ENCODE results near the gene LUC7L2.

LUC7L2 gene

GRCh38 chr7:139340037-139340807 lies 19.5 kb upstream of the LUC7L2 start:
- peak overlapping the region; percentile 89 for H3K4me3 ChIP-seq (ENCODE audit: low read depth, low read length)
- in situ Hi-C loops (cut with HindIII; ENCODE audit: low sequenced_read_pairs), result no loop called here
- TF ChIP-seq CTCF (IDR thresholded peaks at IDR 0.05; ENCODE audit: low read depth, low read length), result peak; percentile 86
- DNase-seq (ENCODE audit: low read depth, low spot score), result peak; percentile 100

GRCh38 chr7:139340808-139341057 lies 19.0 kb upstream of the LUC7L2 start:
- no peak for DNase-seq (ENCODE audit: low read depth, low spot score)
- in situ Hi-C loops (cut with HindIII; ENCODE audit: low sequenced_read_pairs), result no loop called here
- TF ChIP-seq CTCF (IDR thresholded peaks at IDR 0.05; ENCODE audit: low read depth, low read length), result no peak
- H3K4me3 ChIP-seq (ENCODE audit: low read depth, low read length), result peak overlapping the region; percentile 89

GRCh38 chr7:139341058-139341775 lies 18.5 kb upstream of the LUC7L2 start, which contains the start of gene FMC1:
Gene FMC1 (plus strand): TSS chr7:139341337. CDS start chr7:139341385, 48 bp downstream.
- in situ Hi-C loops (cut with HindIII; ENCODE audit: low sequenced_read_pairs), result no loop called here
- peak; percentile 96 for DNase-seq (ENCODE audit: low read depth, low spot score)
- peak within 1 kb of the TSS; percentile 89 for H3K4me3 ChIP-seq (ENCODE audit: low read depth, low read length)
- peak; percentile 29 for TF ChIP-seq CTCF (IDR thresholded peaks at IDR 0.05; ENCODE audit: low read depth, low read length)

GRCh38 chr7:139341776-139342226 lies 17.9 kb upstream of the LUC7L2 start:
- H3K4me3 ChIP-seq (ENCODE audit: low read depth, low read length), result peak overlapping the region; percentile 89
- in situ Hi-C loops (cut with HindIII; ENCODE audit: low sequenced_read_pairs), result no loop called here
- no peak for DNase-seq (ENCODE audit: low read depth, low spot score)
- TF ChIP-seq CTCF (IDR thresholded peaks at IDR 0.05; ENCODE audit: low read depth, low read length), result no peak

- TF ChIP-seq CTCF (IDR thresholded peaks at IDR 0.05; ENCODE audit: low read depth, low read length), result no peak
- in situ Hi-C loops (cut with HindIII; ENCODE audit: low sequenced_read_pairs), result no loop called here
- no peak overlapping the region for H3K4me3 ChIP-seq (ENCODE audit: low read depth, low read length)
- no peak for DNase-seq (ENCODE audit: low read depth, low spot score)
Measured at GRCh38 chr7:139345042-139345441, 14.7 kb upstream of the LUC7L2 start.

DNA sequence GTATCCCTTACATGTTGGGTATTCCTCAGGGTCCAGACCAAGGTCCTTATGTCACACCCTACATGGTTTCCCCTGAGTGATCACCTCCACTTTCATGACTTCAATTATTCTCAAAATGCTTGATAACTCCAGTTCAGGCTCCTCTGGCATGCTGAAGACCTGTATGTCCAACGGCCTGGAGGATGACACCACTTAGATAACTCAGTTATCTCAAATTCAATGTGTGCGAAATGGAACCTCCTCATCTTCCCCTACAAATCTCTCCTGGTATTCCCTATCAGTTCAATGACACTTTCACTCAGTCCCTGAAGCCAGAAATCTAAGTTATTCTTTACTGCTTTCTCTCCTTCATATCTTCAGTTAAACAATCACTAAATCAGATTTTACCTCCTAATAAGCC lies 8.7 kb upstream of the LUC7L2 start:
- TF ChIP-seq CTCF (IDR thresholded peaks at IDR 0.05; ENCODE audit: low read depth, low read length), result no peak

More for the DNA sequence above, 8.7 kb upstream of the LUC7L2 start:
- DNase-seq (ENCODE audit: low read depth, low spot score), result no peak
- H3K4me3 ChIP-seq (ENCODE audit: low read depth, low read length), result no peak overlapping the region
- in situ Hi-C loops (cut with HindIII; ENCODE audit: low sequenced_read_pairs), result no loop called here
